ENCODE measurements around the gene CSF2RB. TPM values are rescaled to one million over a fixed set of nuclear protein-coding genes. Genes with fewer than 3 reads are reported as not detected.

CSF2RB gene
- total RNA-seq, 1 donor from 2014 or later = 30.1 TPM

GRCh38 chr22:36948273-36949225, 35.1 kb downstream of the CSF2RB start:
- H3K4me1 ChIP-seq = no peaks in the 10 kb centered on the region
- no peak overlapping the region for H3K4me3 ChIP-seq
- no peaks in the 10 kb centered on the region for H3K9me3 ChIP-seq
- no peak for ATAC-seq
- no peaks in the 10 kb centered on the region for H3K27me3 ChIP-seq (ENCODE audit: low read depth)
- no peak for TF ChIP-seq CTCF (IDR thresholded peaks at IDR 0.05)
- H3K27ac ChIP-seq = no peak overlapping the region
- intact Hi-C loops (cut with DNase I) = no loop called here
- DNase-seq = no peak
- no peaks in the 10 kb centered on the region for H3K36me3 ChIP-seq

DNA sequence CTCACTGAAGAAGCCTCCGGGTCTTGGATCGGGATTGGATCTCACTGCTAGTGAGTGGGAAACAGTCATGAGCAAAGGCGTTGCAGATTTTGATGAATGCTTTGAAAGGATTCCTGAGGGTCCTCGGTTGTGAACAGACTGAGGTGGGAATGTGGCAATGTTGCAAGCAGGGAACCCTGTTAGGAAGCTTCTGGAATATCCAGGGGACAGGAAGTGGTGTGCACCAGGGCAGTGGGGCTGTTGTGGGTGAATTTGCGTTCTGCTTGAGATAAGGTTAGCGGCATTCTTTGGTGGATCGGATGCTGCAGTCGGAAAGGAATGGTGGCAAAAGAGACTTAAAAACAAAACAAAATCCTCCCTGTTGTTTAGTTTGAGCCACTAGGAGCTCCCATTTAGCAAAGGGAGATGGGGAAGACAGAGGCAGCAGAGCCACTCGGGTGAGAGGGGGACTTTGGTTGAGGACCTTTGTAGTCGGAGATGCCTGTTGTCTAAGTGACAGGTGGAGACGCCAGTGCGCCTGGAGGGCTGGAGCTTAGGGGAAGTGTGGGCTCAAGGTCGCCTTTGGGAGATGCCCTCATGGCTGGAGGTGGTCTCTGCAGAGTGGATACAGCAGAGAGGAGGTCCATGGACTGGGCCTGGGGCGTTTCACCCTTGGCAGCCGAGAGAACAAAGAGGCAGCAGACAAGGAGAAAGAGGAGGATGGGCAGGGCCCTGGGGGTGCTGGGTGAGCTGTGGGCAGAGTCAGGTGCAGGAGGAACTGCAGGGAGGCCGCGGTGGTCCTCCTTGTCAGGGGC, 37.6 kb downstream of the CSF2RB start:
- Histone ChIP-seq H3K27me3 (ENCODE audit: low read depth) (no peaks in the 10 kb centered on the region), H3K27ac (no peak overlapping the region), H3K36me3 (no peaks in the 10 kb centered on the region), H3K4me1 (no peaks in the 10 kb centered on the region), H3K9me3 (no peaks in the 10 kb centered on the region), H3K4me3 (no peak overlapping the region)
- ATAC-seq (no peak), DNase-seq (no peak)
- intact Hi-C loops (cut with DNase I) = no loop called here
- no peak for TF ChIP-seq CTCF (IDR thresholded peaks at IDR 0.05)

- DNase-seq = no peak
Measured at GRCh38 chr22:36951746-36952145, 38.3 kb downstream of the CSF2RB start.

DNA sequence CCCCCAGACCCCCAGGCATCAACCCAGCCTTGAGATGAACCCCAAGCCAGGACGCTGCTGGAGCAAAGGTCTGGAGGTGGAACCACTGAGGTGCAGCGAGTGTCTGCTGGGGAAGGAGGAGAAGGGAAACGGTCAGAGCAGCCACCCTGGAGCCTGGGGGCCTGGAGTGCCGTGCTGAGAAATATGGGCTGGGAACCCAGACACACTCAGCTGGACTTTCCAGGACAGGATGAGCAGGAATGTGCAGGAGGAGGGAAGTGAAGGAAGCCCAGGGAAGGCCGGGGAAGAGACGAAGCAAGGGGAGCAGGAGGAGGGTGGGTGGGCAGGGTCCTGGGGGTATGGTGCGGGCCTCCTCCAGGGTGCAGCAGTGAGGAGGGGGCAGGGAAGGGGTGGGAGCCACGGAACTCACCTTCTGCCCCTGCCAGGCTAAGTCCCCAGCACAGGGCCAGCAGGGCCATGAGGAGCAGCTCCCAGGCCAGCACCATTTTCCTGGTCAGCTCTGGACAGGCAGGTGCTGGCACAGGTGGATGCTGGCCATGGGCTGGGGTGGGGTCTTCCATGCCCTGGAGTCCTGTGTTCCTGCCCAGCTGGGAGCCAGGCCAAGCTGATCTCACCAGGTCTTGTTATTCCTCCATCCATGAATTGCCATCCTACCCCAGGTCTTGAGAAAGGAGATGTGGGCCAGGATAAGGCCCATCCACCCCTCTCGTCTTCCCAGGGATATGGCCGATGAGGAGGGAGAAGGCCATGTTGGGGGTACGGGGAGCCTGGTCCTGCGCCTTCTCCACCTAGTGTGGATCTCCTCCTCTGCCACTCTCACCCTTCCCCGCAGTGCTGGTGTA, 40.0 kb downstream of the CSF2RB start:
- no peak for DNase-seq
- no peaks in the 10 kb centered on the region for H3K4me1 ChIP-seq
- ATAC-seq = no peak
- no peaks in the 10 kb centered on the region for H3K36me3 ChIP-seq
- no peaks in the 10 kb centered on the region for H3K27me3 ChIP-seq (ENCODE audit: low read depth)
- H3K27ac ChIP-seq = no peak overlapping the region
- intact Hi-C loops (cut with DNase I) = no loop called here
- H3K9me3 ChIP-seq = no peaks in the 10 kb centered on the region
- H3K4me3 ChIP-seq = no peak overlapping the region
- TF ChIP-seq CTCF (IDR thresholded peaks at IDR 0.05) = no peak

More at GRCh38 chr22:36951746-36952145, 38.3 kb downstream of the CSF2RB start:
- Histone ChIP-seq H3K27ac (no peak overlapping the region), H3K4me3 (no peak overlapping the region), H3K36me3 (no peaks in the 10 kb centered on the region), H3K9me3 (no peaks in the 10 kb centered on the region), H3K4me1 (no peaks in the 10 kb centered on the region), H3K27me3 (ENCODE audit: low read depth) (no peaks in the 10 kb centered on the region)
- intact Hi-C loops (cut with DNase I) = no loop called here
- TF ChIP-seq CTCF (IDR thresholded peaks at IDR 0.05) = no peak
- ATAC-seq = no peak

Measured in lower lobe of right lung (tissue), 2 donors.